ENCODE data around the gene MYRF.

MYRF gene

DNA sequence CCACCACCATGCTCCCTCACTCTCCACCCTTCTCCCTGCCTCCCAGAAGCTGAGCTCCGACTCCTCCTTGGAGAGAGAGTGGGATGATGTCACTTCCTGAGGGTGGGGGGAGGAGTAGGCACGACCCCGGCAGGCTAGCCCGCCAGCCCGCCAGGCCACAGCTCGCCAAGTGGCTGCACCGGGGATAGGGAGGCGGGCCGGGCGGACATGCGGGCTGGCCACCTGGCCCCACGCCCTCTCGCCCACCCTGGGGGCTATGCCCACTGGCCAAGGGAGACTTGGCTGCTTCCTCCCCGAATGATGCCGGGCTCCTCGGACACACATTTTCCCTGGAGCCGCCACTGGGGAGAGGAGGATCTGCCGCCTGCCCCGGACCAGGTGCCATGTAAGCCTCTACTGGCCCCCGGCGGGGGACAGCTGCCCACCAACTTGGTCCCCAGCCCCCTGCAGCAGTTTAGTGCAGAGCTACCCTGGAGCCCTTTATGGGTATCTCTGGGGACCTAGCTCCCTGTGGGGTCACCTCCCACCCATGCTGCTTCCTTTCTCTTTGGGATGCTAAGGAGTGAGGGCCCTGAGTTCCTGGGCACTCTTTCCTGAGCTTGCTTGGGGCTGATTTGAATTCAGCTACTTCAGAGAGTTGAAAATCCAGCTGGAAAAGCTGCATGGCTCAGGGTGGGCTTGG is 33.7 kb upstream of the MYRF start:
- DNase-seq (ENCODE audit: low read depth in 1 of 2, low spot score in 1 of 2), result no peak

DNA sequence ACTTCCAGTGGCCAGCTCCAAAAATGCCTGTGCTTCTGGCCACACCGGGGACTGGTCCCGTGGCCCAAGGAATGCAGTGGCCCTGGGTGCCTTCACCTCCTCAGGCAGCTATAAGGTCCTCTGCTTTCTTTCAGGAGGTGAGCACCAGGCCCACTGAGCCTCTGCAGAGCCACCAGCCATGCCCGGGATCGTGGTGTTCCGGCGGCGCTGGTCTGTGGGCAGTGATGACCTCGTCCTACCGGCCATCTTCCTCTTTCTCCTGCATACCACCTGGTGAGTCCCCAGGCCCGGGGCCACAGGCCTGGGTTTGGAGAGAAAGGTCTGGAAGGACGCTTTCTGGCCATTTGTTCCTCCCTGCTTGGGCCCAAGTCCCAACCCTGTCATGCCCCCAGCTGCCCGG is 32.5 kb upstream of the MYRF start:
- no peak for DNase-seq (ENCODE audit: low read depth in 1 of 2, low spot score in 1 of 2)

DNA sequence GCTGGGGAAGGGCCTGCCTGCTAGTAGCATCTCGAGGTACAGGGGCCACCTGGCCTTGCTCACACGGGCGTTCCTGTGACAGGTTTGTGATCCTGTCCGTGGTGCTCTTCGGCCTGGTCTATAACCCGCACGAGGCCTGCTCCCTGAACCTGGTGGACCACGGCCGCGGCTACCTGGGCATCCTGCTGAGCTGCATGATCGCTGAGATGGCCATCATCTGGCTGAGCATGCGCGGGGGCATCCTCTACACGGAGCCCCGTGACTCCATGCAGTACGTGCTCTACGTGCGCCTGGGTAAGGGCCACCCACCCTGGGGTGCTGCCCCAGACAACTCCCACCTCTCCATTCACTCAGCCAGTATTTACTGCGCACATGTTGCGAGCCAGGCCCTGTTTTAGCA is 31.8 kb upstream of the MYRF start:
- DNase-seq (ENCODE audit: low read depth in 1 of 2, low spot score in 1 of 2), result no peak

DNA sequence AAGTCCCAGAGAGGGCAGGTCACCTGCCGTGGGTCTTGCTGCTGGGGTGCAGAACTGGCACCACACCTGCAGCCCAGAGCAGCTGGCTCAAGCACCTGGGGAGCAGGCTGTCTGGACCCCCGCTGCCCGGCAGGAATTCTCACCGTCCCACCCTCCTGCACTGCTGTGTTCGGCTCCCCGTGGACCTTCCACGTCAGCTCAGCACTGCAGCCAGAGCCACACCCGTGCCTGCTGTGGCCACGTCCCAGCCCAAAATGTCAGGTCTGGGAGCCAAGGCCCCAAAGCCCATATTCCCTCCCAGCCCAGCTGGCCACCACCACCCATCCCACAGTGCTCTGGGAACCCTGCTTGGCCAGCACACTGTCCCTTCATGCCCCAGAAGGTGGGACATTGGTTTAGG is 28.0 kb upstream of the MYRF start:
- no peak for DNase-seq (ENCODE audit: low read depth in 1 of 2, low spot score in 1 of 2)

DNA sequence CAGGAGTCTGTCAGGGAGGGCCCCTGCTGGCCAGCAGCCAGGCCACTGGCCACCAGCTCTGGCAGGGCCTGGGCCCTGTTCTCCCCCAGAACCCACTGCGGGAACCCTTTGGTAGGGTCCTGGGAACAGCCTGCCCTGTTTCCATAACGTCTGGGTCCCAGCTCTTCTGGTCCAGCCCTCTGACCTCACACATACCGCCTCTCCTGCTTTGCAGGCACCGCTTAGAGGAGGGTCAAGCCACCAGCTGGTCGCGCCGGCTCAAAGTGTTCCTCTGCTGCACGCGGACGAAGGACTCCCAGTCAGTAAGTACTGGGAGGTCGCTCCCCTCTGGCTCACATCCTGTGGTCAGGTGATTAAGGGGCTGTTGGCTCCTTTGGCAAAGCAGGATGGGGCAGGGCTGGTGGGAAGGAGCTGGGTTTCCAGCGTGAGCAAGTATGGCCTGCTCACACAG is 26.6 kb upstream of the MYRF start:
- no peak for DNase-seq (ENCODE audit: low read depth in 1 of 2, low spot score in 1 of 2)

DNA sequence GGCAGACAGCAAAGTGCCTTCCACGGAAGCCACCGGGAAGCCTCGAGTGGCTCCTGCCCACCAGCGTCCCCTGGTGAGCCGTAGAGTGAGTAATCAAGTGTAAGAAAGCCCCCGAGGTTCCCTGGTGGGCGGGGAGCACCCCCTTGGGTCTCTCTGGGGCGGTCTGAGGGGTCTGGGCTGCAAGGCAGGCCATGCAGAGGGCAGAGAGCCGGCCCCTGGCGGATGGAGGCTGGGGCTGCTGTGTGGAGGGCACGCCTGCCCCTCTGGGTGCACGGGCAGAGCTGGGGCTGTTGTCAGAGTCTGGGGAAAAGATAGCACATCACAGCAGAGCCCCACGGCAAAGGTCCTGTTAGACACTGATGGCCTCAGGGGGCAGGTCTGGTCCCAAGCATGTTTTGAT is 25.7 kb upstream of the MYRF start:
- no peak for DNase-seq (ENCODE audit: low read depth in 1 of 2, low spot score in 1 of 2)

DNA sequence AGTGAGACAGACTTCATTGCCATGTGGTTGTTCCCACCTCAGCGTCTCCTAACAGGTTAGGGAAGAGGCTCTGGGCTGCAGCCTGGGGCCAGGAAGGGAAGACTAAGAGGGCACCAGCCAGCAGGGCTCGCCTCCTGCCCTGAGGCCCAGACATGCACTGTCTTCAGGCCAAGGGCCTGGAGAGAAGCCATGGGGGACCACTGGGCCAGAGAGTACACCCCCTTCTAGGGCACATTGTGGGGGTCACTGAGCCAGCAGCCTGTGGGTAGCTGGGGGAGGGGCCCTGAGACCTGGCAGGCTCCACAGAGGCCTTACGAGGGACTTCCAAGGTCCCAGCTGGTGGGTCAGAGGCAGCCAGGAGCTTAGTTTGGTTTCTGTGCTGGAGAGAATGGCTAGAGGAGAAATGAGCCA is 25.0 kb upstream of the MYRF start:
- DNase-seq (ENCODE audit: low read depth in 1 of 2, low spot score in 1 of 2), result no peak

DNA sequence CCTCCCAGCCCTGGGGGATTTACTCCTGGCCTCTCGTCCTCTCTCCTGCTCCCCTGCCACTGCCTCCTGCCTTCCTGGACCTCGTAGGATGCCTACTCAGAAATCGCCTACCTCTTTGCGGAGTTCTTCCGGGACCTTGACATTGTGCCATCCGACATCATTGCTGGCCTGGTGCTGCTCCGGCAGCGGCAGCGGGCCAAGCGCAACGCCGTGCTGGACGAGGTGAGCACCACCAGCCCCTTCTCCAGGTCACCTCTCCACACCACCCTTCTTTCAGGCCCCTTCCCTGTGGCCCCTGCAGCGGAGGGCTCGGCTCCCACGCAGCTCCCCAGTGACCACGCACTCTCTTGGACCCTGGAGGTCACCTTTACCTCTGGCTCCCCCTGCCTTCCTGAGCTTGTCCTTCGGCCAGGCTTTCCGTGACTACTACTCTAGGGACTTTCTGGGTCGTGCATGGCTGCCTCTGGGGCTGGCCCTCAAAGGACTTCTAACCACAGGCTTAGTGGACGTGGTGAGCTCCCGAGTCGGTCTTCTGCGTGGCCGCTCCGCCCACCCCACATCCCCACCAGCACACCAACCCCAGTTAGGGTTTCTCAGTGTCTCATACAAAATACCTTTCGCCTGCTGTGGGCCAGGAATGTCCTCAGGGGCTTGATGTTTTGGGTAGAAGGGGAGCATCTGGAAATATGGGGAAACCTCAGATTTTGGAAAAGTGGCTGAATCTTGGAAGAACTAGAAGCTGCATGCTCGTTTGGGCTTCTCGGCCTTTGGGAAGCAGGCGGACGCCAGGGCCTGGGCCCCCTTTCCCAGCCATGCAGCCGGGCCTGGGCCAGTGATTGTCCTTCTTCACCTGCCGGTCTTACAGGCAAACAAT is 24.1 kb upstream of the MYRF start:
- no peak for DNase-seq (ENCODE audit: low read depth in 1 of 2, low spot score in 1 of 2)

DNA sequence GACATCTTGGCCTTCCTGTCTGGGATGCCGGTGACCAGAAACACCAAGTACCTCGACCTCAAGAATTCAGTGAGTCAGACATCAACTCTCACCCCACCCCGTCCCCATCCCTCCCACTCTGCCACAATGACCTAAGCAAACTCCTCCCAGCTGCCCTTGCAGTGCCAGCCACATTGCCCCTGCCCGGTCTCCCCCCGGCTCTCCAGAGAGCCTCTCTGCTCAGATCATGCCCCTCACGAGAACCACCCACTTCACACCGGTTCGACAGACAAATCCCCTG is 23.6 kb upstream of the MYRF start:
- DNase-seq (ENCODE audit: low read depth in 1 of 2, low spot score in 1 of 2), result no peak

DNA sequence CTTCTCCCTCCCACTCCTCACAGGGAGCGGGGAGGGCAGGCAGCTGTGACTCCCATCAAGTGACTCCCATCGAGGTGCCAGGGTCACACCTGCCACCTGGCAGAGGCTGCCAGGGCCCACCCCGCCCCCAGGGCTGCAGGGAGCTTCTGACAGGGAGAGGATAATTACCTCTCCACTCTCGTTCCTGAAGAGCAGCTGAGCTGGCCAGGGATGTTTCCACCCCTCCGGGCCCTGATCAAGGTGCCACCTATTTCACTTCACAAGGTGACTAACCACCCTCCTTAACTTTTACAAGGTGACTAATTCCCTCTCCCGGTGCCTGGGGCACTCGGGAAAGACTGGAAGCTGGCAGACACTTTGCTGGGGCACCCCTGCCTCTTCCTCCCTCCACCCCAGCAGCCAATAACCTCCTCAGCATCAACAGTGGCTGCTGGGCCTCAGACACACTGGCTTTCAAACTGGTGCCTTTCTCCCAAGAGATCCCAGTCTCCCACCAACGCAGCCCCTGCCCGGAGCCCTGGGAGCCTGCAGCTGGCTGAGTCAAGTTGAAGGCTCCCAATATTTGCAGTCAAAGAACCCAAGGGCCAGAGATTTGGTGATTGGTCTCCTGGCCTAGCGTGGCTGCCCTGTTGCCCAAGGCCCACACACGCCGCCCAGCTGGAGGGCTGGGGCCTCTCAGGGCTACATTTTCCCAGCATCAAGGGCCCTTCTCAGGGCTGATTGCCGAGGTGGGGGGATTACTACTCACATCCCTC is 22.0 kb upstream of the MYRF start:
- DNase-seq (ENCODE audit: low read depth in 1 of 2, low spot score in 1 of 2), result no peak

DNA sequence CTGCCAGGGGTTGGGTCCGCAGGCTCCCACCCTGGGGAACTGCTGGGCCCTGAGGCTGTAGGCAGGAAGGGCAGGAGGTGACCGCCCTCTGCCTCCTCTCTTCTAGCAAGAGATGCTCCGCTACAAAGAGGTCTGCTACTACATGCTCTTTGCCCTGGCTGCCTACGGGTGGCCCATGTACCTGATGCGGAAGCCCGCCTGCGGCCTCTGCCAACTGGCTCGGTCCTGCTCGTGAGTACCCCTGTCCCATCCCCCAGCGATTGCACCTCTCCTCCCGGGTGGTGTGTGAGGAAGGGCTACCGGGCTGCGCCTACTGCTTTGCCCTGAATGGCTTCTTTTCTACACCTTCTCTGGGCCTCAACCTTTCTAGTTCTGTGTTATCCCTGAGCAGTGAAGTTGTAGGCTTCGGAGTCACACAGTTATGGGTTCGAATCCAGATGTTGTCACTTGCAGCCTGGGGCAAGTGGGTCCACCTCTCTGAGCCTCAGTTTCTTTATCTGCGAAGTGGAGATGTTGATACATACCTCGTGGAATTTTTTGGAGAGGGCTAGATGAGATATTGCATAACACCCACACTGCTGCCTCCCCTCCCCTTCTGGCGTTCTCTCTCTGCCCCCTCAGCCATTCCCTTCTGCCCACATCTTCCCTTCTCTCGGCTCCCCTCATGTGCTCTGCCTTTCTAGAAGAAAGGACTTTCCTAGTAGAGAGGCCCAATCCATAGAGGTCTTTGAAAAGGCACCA is 21.1 kb upstream of the MYRF start:
- no peak for DNase-seq (ENCODE audit: low read depth in 1 of 2, low spot score in 1 of 2)

DNA sequence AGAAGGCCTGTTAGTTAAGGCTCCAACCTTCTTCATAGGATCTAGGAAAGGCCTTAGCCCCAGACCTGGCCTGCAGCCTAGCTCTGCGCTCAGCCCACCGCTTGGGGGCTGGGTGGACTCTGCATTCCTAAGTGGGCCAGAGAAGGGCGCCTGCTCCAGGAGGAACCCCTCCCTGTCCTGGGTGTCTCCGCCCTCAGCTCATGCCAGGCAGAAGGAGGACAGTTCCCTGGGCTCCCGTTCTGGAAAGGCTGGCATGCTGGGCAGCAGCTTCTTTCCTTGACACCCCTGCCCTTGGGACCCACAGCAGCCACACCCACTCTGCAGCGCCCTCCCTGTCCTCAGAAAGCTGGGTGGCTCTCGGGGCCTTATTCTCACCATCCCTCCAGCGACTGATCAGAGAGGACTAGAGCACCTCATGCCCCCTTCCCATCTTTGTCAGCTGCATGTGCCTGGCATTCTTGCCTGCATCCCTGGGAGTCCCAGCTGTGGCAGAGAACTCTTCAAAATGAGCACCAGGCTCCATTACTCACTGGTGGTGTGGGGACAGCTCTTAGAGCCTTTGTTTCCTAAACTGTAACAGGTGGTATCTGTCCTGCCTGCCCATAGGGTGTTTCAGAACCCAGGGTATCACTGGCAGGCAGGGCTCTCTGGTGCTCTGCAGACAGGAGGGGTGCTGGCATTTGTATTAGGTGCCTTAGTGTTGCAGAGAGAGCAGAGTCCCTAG is 20.3 kb upstream of the MYRF start:
- no peak for DNase-seq (ENCODE audit: low read depth in 1 of 2, low spot score in 1 of 2)

DNA sequence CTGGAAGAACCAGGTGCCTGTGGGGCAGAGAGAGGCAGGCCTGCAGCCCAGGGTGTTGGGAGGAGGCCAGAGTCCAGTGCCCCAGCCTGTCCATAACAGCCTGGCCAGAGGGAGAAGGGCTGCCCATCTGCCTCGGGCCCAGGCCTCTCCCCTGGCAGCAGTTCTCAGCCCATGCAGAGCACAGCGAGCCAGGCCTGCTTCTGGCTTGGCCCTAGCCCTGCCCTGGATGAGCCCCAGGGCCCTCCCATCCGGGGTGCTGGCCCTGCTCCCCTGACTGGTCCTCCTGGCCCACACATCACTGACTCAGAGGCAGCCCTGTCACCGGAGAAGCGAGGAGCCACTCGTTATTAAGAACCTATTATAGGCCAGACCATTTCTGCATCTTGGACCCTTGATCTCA is 19.7 kb upstream of the MYRF start:
- no peak for DNase-seq (ENCODE audit: low read depth in 1 of 2, low spot score in 1 of 2)

DNA sequence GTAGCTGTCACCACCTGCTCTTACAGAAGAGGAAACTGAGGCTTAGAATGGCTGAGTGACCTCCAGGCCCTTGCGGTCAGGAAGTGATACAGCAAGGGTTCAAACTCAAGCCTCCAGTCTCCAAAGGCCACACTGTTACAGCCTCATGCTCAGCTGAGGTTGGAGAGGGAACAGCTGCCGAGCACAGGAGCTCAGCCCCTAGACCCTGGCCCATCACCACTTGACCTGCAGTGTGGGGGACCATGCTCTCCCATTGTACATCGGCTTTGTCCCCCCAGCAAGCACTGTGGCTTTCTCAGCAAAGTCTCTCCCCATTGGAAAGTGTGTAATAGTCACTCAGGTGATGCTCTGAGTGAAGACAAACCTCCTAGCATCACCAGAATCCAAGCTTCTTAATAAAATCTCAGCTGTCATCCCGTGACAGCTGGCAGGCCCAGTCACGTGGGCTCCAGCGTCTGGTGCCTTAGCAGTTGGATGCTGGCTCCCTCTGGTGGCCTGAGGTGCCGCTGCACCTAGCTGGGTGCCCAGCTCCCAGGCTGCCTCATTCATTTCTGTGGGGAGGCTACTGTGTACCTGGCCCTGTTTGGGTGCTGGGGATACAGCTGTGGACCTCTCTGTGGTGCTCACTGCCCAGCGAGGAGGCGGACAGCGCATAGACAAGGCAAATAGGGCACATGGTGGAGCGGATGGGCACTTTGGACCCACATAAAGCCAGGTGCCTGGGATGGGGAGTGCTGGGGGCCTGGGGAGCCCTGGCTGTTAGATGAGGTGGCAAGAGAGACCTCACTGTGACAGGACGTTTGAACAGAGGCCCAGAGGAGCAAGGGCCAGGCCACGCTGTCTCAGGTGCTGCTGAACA is 19.1 kb upstream of the MYRF start:
- DNase-seq (ENCODE audit: low read depth in 1 of 2, low spot score in 1 of 2), result peak; percentile 73 to 75

DNA sequence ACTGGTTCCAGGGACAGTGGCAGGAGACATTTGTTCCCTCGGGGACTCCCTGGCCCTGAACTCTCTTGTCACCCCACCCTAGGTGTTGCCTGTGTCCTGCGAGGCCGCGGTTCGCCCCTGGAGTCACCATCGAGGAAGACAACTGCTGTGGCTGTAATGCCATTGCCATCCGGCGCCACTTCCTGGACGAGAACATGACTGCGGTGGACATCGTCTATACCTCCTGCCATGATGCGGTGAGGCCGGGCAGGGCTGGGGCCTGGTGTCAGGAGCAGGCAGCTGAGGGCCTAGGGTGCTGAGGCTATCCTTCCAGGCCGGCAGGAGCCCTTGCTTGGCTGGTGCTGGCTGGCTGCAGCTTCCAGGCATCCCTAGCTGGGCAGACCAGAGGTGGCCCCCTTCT is 17.7 kb upstream of the MYRF start:
- no peak for DNase-seq (ENCODE audit: low read depth in 1 of 2, low spot score in 1 of 2)

DNA sequence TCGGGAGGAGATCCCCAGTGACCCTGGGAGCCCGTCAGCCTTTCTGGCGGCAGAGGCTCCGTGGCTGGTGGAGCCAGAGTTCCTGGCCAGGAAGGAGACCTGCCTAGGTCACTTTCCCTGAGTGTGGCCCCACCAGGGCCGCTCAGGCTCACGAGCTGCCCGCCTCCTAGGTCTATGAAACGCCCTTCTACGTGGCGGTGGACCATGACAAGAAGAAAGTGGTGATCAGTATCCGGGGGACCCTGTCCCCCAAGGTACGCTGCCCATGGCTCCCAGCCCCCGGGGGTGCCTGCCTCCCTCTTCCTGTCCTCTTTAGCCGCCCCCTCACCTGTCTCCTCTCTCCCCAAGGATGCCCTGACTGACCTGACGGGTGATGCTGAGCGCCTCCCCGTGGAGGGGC is 17.0 kb upstream of the MYRF start:
- DNase-seq (ENCODE audit: low read depth in 1 of 2, low spot score in 1 of 2), result no peak

DNA sequence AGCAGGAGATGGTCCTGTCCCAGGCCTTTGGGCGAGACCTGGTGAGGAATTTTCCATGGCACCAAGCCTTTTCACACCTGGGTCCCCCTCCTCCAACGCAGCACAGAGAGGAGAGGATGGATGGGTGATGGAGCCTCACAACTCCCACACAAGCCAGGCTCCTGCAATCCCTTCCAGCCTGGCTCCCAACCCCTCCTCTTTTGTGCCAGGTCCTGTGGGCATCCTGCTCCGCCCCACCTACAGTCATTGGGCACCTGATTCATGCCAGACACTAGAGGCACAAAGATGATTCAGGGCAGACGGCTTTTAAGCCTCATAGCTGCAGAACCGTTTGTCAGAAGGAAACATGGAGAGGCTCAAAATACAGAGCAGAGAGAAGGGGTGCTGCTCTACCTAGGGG is 16.1 kb upstream of the MYRF start:
- DNase-seq (ENCODE audit: low read depth in 1 of 2, low spot score in 1 of 2), result no peak

DNA sequence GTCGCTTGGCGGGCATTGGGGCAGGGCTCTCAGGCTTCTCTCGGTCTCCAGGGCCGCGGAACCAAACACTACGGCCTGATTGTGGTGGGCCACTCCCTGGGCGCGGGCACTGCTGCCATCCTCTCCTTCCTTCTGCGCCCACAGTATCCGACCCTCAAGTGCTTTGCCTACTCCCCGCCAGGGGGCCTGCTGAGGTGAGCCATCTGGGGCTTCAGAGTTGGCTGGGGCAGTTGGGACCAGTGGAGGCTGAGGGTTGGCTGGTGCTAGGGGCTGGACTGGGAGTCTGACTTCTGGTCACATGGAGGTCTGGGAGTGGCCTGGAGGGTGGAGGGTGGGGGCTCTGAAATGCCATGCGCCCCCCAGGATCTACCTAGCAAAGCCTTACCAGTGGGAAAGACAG is 15.3 kb upstream of the MYRF start:
- DNase-seq (ENCODE audit: low read depth in 1 of 2, low spot score in 1 of 2), result no peak

DNA sequence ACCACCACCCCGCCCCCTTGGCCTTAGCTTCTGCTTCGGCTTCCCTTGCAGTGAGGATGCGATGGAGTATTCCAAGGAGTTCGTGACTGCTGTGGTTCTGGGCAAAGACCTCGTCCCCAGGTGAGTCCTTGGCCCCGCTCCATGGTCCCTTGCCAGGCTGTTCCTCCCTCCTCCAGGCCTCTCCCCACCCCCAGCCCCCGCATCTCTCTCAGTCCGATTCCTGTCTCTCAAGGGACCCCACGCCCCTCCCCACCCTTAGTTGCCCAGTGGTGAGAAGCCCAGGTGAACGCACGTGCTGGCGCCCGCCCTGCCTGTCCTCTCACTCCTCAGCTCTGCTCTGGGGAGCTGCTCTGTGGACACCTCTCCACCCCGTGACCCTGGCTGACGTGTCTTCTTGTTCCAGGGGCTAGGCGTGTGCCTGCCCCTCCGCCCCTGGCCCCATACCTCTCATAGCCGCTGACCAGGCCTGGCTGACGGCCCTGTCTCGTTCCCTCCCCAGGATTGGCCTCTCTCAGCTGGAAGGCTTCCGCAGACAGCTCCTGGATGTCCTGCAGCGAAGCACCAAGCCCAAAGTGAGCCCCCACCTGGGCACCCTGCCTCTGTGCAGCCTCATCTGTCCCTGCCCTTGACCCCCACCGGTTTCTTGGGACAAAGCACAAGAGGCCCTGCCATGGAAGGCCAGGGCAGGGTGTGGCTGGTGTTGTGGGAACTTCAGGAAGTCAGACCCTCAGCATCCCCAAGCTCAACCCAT is 14.6 kb upstream of the MYRF start:
- no peak for DNase-seq (ENCODE audit: low read depth in 1 of 2, low spot score in 1 of 2)
